ENCODE measurements around the gene SCT.

Gene SCT

DNA sequence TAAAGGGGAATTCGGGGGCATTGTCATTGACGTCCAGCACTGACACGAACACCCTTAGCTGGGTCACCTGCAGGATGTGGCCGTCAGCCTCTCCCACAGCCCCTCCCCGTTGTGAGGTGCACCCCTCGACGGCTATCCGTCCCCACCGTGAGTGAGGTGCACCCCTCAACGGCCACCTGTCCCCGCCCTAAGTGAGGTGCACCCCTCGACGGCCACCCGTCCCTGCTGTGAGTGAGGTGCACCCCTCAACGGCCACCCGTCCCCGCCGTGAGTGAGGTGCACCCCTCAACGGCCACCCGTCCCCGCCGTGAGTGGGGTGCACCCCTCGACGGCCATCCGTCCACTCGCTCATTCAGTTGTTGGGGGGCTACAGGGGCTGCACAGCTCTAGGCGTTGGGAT lies 5.1 kb downstream of the SCT start:
- DNase-seq (ENCODE audit: low read depth): no peak

DNA sequence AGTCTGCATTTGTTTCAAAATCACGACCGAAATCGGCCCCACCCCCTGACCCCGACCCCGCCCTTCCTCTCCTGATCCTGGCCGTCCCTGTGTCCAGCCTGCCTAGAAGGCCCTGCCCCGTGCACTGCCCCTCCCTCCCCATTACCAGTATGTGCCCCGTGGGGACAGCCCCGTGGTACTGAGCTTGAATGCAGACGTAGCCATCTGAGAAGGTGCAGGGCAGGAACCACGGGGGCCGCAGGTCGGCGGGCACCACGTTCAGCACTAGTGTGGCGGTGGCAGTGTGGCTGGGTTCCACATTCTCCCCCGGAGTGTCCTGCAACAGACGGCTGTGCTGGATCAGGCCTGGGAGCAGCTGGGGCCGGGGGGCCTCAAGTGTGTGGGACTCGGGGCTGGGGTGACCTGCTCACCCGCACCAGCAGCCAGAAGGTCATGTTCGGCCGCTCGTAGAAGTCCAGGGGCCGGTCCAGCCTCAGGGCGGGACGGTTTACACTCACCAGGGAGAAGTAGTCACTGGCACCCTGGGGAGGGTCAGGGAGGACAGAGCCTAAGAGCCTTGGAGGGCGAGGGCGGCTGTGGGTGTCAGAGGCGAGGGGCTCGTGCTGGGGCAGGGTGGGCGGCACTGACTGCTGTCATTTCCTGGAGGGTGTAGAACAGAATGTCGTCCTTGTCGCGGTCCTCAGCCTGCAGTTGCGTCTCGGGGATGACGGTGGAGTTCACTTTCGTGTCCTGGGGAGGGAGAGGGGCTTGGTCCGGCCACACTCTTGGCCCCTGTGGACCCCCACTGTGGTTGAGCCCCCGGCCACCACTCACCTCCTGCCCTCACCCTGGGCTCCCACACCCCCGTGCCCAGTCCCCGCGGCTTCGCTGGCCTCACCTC lies 5.8 kb downstream of the SCT start:
- DNase-seq (ENCODE audit: low read depth): no peak

- no peak for DNase-seq (ENCODE audit: low read depth)
Measured at GRCh38 chr11:620201-620600, 6.8 kb downstream of the SCT start.

DNA sequence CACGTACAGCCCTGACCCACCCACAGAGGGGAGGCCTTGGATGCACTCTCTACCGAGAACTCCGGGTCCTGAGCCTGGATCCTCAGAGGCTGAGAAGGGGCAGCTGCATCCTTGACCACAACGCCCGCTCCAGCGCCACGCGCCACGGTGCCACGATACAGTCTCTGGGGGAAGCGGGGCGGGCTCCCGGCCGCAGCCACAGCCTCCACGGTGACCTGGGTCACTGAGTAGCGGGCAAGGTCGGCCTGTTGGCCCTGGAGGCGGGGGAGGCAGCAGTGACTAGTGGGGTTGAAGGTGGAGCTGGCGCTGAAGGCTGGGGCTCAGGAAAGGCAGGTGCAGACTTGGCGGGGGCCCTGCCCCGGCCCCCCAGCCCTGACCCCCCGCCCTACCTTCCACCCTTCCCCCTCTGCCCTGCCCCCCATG lies 7.3 kb downstream of the SCT start:
- DNase-seq (ENCODE audit: low read depth): no peak

DNA sequence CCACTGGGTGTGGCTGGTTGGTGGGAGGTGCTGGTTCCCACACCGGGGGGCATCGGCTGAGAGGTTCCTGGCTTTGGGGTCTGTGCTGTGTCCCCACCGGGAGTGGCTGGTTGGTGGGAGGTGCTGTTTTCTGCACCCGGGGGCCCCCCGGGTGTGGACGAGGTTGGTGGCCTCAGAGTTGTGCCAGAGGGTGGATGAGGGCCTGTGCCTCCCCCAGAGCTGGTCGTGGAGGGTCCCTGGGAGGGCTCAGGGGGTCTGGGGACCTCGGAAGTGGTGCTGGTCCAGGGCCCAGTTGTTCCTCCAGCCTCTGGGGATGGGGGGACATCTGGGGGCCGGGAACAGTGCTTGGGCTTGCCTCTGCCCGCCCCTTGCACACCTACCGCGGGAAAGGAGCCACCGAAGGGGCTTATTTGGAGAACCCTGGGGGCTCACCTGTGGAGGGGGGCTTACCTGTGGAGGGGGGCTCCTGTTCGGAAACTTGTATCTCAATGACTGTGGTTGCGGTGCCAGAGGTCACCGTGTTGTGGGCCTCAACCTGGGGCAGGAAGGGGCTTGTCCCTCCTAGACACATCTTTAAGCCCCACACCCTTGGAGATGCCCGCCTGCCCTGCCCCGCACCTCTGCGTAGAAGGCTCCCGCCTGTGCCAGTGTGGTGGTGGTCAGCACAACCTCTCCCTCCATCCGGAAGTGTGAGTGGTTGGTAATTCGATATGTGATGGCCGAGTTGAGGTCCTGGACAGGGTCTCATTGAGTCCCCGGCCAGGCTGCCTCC lies 7.9 kb downstream of the SCT start:
- DNase-seq (ENCODE audit: low read depth): no peak

DNA sequence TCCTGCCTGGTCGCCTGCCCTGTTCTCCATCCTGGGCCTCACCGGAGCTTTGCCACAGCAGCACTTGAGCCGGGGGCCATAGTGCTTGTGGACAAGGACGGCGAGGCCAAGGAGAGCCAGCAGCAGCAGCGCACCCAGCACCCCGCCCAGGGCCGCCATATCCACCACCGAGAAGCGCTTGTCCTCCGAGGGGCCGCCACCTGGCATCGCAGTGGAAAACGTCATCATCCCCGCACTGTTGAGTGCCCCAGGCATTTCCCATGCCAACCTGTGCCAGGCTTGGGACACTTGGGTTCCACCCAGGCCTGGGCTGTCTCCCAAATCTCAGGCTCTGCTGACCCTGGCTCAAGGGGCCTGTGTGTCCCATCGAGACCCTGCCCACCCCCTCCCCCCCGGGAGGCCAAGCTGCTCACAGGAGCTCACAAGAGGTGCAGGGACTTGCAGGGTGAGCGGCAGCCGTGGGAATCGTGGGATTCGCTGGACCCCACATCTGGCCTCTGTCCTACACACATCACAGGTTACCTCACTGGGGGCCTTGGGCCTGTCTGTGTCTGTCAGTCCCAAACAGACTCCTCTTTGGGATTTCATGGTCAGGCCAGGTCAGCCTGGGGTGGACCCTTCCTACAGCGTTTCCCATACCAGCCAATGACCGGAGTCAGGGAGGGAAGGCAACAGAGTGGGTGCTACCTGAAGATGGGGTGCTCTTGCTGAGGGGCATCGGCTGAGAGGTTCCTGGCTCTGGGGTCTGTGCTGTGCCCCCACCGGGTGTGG lies 8.9 kb downstream of the SCT start:
- no peak for DNase-seq (ENCODE audit: low read depth)

DNA sequence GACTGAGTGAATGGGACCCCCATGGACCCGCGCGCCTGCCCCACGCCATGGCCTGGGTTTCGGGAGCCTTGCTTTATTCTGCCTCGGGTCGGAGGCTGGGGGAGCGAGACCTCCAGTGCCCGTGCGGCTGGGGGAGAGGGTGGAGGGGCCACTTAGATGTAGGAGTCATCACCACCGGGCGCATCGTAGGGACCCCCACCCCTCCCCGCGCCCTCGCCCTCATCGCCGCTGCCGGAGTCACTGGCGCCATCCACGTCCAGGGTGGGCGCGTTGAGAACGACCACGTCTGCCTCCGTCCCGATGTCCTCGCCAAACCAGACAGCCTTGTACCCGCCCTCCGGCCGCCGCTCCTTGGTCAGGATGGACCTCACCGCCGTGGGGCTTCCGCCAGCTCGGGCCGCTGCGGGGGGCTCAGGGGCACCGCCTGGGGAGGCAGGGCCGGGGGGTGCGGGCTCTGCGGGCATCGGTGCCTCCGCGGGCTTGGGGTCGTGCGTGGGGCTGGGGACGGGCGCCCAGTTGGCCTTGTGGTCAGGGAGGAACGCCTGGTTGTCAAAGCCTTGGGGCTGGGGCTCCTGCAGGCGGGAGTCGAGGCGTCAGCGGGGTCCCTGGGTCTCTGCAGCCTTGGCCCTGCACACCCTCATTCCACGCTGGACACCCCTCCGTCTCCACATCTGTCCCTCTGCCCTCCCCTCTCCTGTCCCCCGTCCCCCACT lies 9.6 kb downstream of the SCT start:
- DNase-seq (ENCODE audit: low read depth): no peak

- DNase-seq (ENCODE audit: low read depth): no peak
Measured at GRCh38 chr11:616320-617198, 10.4 kb downstream of the SCT start.

DNA sequence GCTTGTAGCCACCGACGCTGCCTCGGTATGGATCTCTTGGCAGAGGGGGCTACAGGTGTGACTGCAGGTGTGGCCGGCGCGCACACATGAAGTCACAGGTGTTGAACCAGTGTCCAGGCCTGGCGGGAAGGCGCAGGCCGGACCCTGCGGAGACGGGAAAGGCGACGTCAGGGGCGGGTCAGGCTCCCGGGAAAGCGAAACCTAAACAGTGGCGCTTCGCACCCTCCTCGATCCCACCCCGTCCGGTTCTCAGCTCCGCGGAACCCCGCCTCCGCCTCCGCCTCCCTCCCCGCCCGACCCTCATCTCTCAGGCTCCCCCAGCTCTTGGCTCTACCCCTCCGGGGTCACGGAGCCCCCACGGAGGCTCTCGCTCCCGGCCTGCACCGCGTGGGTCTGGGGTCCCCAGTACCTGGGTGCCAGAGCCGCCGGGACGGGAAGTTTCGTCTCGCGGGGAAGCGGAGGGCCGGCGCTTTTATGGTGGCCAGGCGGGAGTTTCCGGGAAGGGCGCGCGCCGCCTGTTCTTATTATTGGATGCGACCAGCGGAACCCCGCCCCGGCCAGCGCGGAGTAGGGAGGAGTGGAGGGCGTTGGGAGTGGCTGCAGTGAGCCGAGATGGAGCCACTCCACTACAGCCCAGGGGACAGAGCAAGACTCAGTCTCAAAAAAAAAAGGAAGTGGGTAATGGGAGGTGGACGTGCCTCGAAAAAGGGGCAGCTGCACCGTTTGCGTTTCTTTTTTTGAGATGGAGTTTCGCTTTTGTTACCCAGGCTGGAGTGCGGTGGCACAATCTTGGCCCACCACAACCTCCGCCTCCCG lies 11.3 kb downstream of the SCT start, which contains the start of gene IRF7:
IRF7 (minus strand) TSS at position 447 of the 816 bp plus-strand sequence. CDS start 586 bp downstream, outside the sequence.
- DNase-seq (ENCODE audit: low read depth): peak; percentile 62

DNA sequence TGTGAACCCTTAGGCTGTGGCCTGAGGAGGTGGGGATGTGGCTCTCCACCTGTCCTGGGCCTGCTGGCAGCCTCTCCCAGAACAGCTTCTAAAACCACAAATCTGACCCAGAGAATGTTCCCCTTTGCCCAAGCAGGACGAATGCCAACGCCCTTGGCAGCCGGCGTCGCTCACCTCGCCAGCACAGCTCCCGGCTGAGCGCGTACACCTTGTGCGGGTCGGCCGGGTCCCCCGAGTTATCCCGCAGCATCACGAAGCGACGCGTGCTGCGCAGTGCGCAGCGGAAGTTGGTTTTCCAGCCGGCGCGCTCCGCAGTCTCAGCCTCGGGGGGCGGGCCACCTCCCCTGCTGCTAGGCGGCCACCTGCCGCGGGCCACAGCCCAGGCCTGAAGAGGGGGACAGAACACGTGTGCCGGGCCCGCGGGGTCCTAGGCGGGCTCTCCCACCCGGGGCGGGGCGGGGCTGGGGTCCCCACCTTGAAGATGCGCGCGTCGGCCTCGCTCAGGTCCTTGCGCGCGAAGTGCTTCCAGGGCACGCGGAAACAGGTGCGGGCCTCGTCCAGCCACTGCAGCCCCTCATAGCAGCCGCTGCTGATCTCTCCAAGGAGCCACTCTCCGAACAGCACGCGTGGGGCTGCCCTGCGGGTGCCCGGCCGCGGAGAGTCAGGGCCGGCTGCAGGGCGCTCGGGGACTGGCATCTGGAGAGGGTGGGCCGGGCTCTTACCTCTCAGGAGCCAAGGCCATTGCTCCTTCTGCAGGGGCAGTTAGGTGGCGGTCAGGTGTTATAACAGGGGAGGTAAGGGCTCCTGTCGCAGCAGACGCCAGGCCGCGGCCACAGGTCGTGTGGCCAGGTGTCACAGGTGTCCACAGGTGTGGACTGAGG lies 12.1 kb downstream of the SCT start:
- DNase-seq (ENCODE audit: low read depth): no peak

GRCh38 chr11:614021-614622 lies 12.9 kb downstream of the SCT start:
- no peak for DNase-seq (ENCODE audit: low read depth)

- DNase-seq (ENCODE audit: low read depth): peak; percentile 56
Measured at GRCh38 chr11:613369-613968, 13.5 kb downstream of the SCT start.

- no peak for DNase-seq (ENCODE audit: low read depth)
Measured at GRCh38 chr11:612961-613300, 14.1 kb downstream of the SCT start.

GRCh38 chr11:612201-612960 lies 14.6 kb downstream of the SCT start:
- DNase-seq (ENCODE audit: low read depth): no peak

- no peak for DNase-seq (ENCODE audit: low read depth)
Measured at GRCh38 chr11:611001-611996, 15.7 kb downstream of the SCT start.
